Measurements from ENCODE around the gene SLC25A23.
"Not testable (repeated sequence)": the region's sequence is repeated elsewhere in the genome, so short reads cannot be mapped to it uniquely, and the experiment has no call there.

GRCh38 chr19:6508028-6508771 lies 48.6 kb upstream of the SLC25A23 start:
- not testable (repeated sequence) for TF ChIP-seq CTCF (IDR thresholded peaks at IDR 0.05); EZH2 (IDR thresholded peaks at IDR 0.05; ENCODE audit: borderline replicate concordance, insufficient read depth, low read depth, low read length, poor library complexity, severe bottlenecking)

Data from B cell (primary cell).